HG03025 (cell line): ENCODE data around the gene NDUFAF8.

Experiments
- ATAC-seq: cut with Tn5 transposase; IDR thresholded peaks from one replicate; pipeline ENCODE4 v1.9.1; 2021; ENCODE audit warnings: mild to moderate bottlenecking, moderate library complexity; ENCODE audit not compliant: unreplicated experiment, low FRiP score

NDUFAF8 gene

DNA sequence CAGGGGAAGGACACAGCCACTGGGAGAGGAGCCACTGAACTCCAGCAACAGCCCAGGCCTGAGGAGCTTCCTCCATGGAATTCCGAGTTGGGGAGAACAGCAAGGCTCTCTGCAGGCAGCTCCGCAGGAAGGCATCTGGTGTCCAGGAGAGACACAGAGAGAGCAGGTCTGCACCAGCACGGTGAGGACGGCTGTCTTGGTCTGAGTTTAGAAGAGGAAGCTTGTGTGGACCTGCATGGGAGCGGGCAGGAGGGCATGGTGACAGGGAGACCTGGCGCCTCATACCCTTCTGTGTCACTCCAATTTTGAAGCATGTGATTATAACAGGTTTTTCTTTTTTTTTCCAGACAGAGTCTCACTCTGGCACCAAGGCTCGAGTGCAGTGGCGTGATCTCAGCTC lies 49.6 kb downstream of the NDUFAF8 start:
- ATAC-seq: no peak

DNA sequence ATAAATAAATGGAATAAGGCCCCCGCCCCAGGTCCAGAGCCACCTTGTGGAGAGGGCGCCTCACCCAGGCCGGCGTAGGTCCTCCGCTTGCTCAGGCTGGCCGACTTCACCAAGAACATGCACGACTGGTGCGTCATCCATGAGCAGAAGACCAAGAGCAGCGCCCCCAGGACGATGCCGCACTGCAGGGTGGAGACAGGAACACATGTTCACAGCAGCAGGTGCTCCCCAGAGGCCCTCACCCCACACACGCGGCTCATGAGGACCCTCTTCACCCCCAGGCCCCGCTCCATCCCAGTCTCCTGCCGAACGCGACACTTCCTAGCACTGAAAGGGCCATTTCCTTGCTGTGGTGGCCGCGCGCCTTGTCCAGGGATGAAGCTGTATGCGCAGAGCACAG lies 50.5 kb downstream of the NDUFAF8 start:
- no peak for ATAC-seq

GRCh38 chr17:81290230-81290629 lies 51.1 kb downstream of the NDUFAF8 start:
- no peak for ATAC-seq
